Peyer's patch (tissue), 4 donors: ENCODE results near the gene MVK. TPM values are rescaled to one million over a fixed set of nuclear protein-coding genes. Genes with fewer than 3 reads are reported as not detected.

Source experiments
- DNase-seq, 3 donors: peaks; one replicate each; pipeline ENCODE4 v3.0.0-alpha.2; 2017 to 2019
- H3K27ac ChIP-seq, 4 donors: fragments of 200-600 bp; sonication (generic); one replicate each; pipeline ENCODE4 v1.5.1; 2016 to 2019
- H3K27me3 ChIP-seq, 2 donors: fragments of 200-600 bp; sonication (generic); one replicate each; pipeline ENCODE4 v1.5.1; 2019
- H3K36me3 ChIP-seq, 3 donors: fragments of 200-600 bp; sonication (generic); one replicate each; pipeline ENCODE4 v1.5.1; 2016 to 2019
- H3K4me1 ChIP-seq, 4 donors: fragments of 200-600 bp; sonication (generic); one replicate each; pipeline ENCODE4 v1.5.1; 2016 to 2019
- H3K4me3 ChIP-seq, 4 donors: fragments of 200-600 bp; sonication (generic); 1 replicate in 3 of 4; 2 replicates in 1 of 4; pipeline ENCODE4 v1.5.1; 2016 to 2019; ENCODE audit warnings: mild to moderate bottlenecking in 1 of 4
- H3K9me3 ChIP-seq, 4 donors: fragments of 200-600 bp; sonication (generic); one replicate each; pipeline ENCODE4 v1.5.1; 2016 to 2019; ENCODE audit warnings: mild to moderate bottlenecking in 1 of 4
- POLR2A ChIP-seq, 2 donors: fragments of 450-650 bp; IDR thresholded peaks; one replicate each; pipeline ENCODE4 v1.5.1; 2017; ENCODE audit warnings: antibody characterized with exemption in 2 of 2, mild to moderate bottlenecking in 2 of 2, moderate library complexity in 2 of 2
- total RNA-seq, 4 donors: library from RNA; depleted of rRNA; stranded (reverse); fragments of >200 nt; gene quantifications; one replicate each; pipeline ENCODE4 v1.1.0, GENCODE V29; 2016
- TF ChIP-seq, protein P1 (sequence below), 6 experiments: fragments of 450-650 bp in 4 of 6; fragments of 200-600 bp in 2 of 6; sonication (generic) in 1 of 6; IDR thresholded peaks; one replicate each; pipeline ENCODE4 v1.5.1; 2017 to 2019; ENCODE audit warnings: antibody characterized with exemption in 6 of 6, mild to moderate bottlenecking in 3 of 6, moderate library complexity in 1 of 6

MVK gene
- total RNA-seq, 4 donors from 2014 or later, result 3.3 to 66.7 (median 41.6) TPM

DNA sequence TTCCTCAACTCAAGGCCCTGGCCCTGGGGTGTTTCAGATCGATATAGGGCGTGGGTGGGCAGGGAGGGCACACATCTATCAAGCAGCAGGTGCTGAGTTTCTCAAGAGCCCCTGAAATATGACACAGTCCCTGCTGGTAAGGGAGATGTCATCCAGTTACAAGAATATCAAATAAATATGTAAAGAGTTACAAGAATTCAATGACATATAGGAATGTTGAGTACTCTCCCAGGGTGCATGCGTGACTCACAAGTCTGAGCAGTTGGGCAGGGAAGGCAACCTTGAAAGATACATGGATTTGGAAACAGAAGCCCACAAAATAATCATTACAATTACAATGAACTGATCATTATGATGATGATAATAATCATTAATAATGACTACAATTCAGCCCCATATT, 35.2 kb downstream of the MVK start:
- no peaks in the 10 kb centered on the region for H3K36me3 ChIP-seq
- H3K9me3 ChIP-seq, result no peaks in the 10 kb centered on the region
- TF ChIP-seq POLR2A (IDR thresholded peaks at IDR 0.05), result no peak
- TF ChIP-seq, protein P1, sequence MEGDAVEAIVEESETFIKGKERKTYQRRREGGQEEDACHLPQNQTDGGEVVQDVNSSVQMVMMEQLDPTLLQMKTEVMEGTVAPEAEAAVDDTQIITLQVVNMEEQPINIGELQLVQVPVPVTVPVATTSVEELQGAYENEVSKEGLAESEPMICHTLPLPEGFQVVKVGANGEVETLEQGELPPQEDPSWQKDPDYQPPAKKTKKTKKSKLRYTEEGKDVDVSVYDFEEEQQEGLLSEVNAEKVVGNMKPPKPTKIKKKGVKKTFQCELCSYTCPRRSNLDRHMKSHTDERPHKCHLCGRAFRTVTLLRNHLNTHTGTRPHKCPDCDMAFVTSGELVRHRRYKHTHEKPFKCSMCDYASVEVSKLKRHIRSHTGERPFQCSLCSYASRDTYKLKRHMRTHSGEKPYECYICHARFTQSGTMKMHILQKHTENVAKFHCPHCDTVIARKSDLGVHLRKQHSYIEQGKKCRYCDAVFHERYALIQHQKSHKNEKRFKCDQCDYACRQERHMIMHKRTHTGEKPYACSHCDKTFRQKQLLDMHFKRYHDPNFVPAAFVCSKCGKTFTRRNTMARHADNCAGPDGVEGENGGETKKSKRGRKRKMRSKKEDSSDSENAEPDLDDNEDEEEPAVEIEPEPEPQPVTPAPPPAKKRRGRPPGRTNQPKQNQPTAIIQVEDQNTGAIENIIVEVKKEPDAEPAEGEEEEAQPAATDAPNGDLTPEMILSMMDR (IDR thresholded peaks at IDR 0.05), result no peak
- H3K27ac ChIP-seq, result no peak overlapping the region
- H3K4me1 ChIP-seq, result no peaks in the 10 kb centered on the region
- no peaks in the 10 kb centered on the region for H3K27me3 ChIP-seq
- H3K4me3 ChIP-seq, result no peak overlapping the region
- no peak for DNase-seq

DNA sequence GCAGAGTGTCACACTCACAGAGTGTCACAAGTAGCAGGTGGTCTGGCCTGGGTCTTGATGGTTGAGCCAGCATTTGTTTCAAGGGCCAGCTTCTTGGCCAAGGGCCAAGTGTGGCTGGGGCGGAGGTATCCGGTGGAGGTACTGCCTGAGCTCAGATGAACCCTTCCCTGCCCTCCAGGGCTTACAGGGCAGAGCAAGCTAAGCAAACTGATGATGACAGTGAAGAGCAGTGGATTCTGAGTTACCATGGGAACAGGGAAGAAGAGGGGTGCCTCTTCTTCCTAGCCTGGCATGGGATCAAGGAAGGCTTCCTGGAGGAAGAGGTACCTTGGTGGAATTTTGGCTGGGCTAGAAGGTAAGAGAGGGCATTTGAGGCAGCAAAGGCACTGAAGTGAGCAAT, 35.7 kb downstream of the MVK start:
- no peak for DNase-seq
- Histone ChIP-seq H3K27me3 (no peaks in the 10 kb centered on the region), H3K36me3 (no peaks in the 10 kb centered on the region), H3K9me3 (no peaks in the 10 kb centered on the region), H3K4me3 (no peak overlapping the region), H3K27ac (no peak overlapping the region), H3K4me1 (no peaks in the 10 kb centered on the region)
- TF ChIP-seq, protein P1 (IDR thresholded peaks at IDR 0.05), result no peak
- TF ChIP-seq POLR2A (IDR thresholded peaks at IDR 0.05), result no peak

DNA sequence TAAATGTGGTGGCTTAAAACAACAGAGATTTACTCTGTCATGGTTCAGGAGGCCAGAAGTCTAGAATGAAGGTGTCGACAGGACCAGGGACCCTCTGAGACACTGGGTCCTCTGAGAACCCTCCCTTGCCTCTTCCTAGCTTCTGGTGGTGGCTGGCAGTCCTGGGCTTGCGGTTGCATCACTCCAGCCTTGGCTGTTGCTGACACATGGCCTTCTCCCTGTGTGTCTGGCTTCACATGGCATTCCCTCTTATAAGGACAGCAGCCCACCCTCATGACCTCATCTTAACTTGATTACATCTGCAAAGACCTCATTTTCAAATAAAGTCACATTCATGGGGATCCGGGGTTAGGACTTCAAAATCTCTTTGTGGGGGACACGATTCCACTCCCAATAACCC, 36.9 kb downstream of the MVK start:
- TF ChIP-seq, protein P1 (IDR thresholded peaks at IDR 0.05), result no peak
- TF ChIP-seq POLR2A (IDR thresholded peaks at IDR 0.05), result no peak
- Histone ChIP-seq H3K27me3 (no peaks in the 10 kb centered on the region), H3K4me3 (no peak overlapping the region), H3K4me1 (no peaks in the 10 kb centered on the region), H3K9me3 (no peaks in the 10 kb centered on the region), H3K36me3 (no peaks in the 10 kb centered on the region), H3K27ac (no peak overlapping the region)
- DNase-seq, result no peak

DNA sequence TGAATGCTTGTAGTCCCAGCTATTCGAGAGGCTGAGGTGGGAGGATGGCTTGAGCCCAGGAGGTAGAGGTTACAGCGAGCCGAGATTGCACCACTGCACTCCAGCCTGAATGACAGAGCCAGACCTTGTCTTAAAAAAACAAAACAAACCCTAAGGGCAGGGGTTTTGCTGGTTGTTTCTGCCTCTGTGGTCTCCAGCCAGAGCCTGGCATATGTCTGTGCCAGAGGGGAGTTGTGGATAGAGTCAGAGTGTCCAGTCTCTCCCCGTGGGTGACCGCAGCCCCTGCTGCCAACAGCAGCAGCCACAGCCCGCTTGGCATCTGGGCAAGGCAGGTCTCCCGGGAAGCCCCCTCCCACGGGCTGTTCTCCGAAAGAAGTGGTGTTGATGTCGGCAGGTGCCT, 37.6 kb downstream of the MVK start:
- no peak for DNase-seq
- no peaks in the 10 kb centered on the region for H3K27me3 ChIP-seq
- no peak overlapping the region for H3K4me3 ChIP-seq
- H3K36me3 ChIP-seq, result no peaks in the 10 kb centered on the region
- no peaks in the 10 kb centered on the region for H3K9me3 ChIP-seq
- no peak for TF ChIP-seq POLR2A (IDR thresholded peaks at IDR 0.05)
- TF ChIP-seq, protein P1 (IDR thresholded peaks at IDR 0.05), result no peak
- no peaks in the 10 kb centered on the region for H3K4me1 ChIP-seq
- no peak overlapping the region for H3K27ac ChIP-seq

DNA sequence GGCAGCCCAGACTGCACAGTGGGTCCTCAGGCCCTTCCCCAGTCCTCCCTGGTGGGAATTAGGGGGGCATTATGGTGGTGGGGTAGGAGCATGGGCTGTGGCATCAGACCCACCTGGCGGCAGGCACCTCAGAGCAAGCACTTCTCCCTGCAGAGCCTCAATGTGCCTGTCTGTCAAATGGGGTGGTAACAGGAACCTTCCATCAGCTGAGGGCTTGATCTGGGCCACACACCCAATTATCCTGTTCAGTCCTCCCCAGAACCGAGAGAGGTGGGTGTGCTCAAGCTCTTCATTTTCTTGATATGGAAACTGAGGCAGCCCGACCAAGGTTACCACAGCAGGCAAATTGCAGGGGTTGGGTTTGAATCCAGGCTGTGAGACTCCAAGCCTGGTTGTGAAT, 38.4 kb downstream of the MVK start:
- H3K9me3 ChIP-seq, result no peaks in the 10 kb centered on the region
- no peak for TF ChIP-seq POLR2A (IDR thresholded peaks at IDR 0.05)
- TF ChIP-seq, protein P1 (IDR thresholded peaks at IDR 0.05), result no peak
- H3K27ac ChIP-seq, result no peak overlapping the region
- no peaks in the 10 kb centered on the region for H3K27me3 ChIP-seq
- no peaks in the 10 kb centered on the region for H3K36me3 ChIP-seq
- H3K4me3 ChIP-seq, result no peak overlapping the region
- DNase-seq, result no peak
- H3K4me1 ChIP-seq, result no peaks in the 10 kb centered on the region

DNA sequence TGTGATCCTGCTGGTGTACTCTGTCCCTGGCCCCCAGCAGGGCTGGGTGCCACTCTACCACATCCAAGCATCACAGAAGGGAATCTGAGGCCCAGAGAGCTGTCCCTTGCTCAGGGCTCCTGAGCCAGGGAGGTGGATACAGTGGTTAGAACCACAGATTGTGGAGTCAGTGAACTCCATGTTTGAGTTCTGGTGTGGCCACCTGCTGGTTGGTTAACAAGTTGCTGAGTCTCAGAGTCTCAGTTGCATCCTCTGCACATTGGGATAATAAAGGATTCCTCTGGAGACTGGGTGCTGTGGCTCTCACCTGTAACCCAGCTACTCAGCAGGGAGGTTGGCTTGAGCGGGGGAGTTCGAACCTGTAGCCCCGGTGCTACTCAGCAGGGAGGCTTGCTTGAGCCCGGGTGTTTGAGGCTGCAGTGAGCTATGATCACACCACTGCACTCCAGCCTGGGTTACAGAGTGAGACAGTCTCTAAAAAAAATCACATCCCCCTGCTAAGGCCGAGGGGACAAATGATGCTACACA, 39.4 kb downstream of the MVK start:
- TF ChIP-seq POLR2A (IDR thresholded peaks at IDR 0.05), result no peak
- TF ChIP-seq, protein P1 (IDR thresholded peaks at IDR 0.05), result peak in 3 of 6 experiments; percentile 7 to 27 (median 17)
- Histone ChIP-seq H3K9me3 (no peaks in the 10 kb centered on the region), H3K4me1 (no peaks in the 10 kb centered on the region), H3K27ac (no peak overlapping the region), H3K36me3 (no peaks in the 10 kb centered on the region), H3K27me3 (no peaks in the 10 kb centered on the region), H3K4me3 (no peak overlapping the region)
- DNase-seq, result no peak
